CD4-positive, alpha-beta T cell treated with Interleukin-1 beta for 1 hour (primary cell): ENCODE data around the gene BCL2L13.
A peak's percentile ranks its signal among the peaks of the same experiment; 100 is the strongest.

Source experiments
- DNase-seq, 2 donors: peaks; one replicate each; pipeline ENCODE4 v3.0.0-alpha.2; 2020 to 2022

BCL2L13 gene, protein sequence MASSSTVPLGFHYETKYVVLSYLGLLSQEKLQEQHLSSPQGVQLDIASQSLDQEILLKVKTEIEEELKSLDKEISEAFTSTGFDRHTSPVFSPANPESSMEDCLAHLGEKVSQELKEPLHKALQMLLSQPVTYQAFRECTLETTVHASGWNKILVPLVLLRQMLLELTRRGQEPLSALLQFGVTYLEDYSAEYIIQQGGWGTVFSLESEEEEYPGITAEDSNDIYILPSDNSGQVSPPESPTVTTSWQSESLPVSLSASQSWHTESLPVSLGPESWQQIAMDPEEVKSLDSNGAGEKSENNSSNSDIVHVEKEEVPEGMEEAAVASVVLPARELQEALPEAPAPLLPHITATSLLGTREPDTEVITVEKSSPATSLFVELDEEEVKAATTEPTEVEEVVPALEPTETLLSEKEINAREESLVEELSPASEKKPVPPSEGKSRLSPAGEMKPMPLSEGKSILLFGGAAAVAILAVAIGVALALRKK

DNA sequence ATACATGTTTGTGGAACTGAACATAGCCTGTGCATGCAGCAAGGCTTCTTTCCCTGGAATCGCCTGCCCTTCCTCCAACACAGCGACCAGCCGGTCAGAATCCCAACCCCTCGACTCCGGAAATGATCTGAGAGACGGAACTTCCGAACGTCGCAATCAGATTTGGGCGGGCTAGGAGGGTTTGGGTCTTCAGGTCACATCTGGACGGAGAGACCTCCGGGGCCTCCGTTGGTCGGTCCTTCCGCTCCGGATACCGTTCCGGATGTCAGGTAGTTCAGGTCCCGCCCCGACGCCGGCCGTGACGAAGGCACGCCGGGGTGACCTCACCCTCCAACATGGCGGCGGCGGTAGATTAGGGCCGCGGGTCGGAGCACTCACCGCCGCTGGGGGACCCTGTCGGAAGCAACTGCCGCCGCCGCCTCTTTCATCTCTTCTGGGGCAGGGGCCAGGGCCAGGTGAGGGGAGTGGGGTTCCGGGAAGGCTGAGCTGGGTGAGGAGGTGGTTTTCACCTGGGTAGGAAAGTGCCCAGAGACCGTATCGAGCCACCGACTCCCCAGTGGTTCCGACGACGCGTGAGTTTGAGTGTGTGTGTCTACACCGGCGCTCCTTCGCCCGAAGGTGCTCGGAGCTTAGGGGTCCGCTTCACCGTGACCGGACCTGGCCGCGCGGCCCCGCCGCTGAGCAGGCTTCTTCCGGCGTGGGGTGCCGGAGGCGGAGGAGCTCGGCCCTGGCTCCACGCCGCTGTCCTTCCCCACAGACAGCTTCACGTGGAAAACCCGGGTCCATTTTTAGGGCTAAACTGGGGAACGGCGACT lies at the start of gene BCL2L13:
Gene BCL2L13 (plus strand): TSS at position 326 of the 815 bp plus-strand sequence. CDS start 16,955 bp downstream, outside the sequence.
- DNase-seq, result peak; percentile 91

- no peak for DNase-seq
These were observed 48.7 kb upstream of the BCL2L13 start for GRCh38 chr22:17589810-17590375.

GRCh38 chr22:17590586-17590985 lies 48.0 kb upstream of the BCL2L13 start:
- DNase-seq, result no peak

- no peak for DNase-seq
These were observed 46.4 kb upstream of the BCL2L13 start for GRCh38 chr22:17592201-17592600.

DNA sequence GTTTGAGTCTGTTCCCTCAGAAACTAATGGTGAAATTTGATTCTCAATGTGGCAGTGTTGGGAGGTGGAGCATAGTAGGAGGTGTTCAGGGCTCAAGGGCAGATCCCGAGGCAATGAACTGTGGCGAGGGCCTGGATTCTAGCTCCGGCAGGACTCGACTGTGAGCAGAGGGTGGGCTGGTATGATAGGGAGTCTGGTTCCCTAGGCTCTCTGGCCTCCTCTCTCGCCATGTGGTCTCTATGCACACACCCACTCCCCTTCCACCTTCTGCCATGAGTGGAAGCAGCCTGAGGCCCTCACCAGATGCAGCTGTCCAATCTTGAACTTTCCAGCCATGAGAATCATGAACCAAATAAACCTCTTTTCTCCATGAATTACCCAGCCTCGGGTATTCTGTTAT lies 42.3 kb upstream of the BCL2L13 start:
- no peak for DNase-seq

DNA sequence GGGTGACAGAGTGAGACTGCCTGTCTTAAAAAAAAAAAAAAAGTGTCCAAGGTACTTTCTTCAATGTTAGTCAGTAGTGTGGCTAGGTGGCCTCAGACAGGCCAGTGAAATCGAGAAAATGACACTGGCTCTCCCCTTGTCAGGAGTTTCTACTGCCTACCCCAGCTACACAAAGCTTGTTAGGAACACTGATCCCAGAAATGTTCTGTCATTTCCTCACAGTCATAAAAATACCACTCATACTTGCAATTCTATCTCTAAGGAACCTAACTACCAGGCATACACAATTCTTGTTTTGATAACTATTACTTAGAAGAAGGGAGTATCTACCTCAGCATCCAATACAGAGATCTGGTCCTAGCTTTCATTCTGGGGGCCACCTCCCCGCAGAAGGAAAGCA lies 41.3 kb upstream of the BCL2L13 start:
- no peak for DNase-seq

GRCh38 chr22:17598318-17598717 lies 40.2 kb upstream of the BCL2L13 start:
- DNase-seq, result no peak

- DNase-seq, result no peak
These were observed 37.5 kb upstream of the BCL2L13 start for GRCh38 chr22:17601031-17601430.

GRCh38 chr22:17603668-17604067 lies 34.9 kb upstream of the BCL2L13 start:
- no peak for DNase-seq

DNA sequence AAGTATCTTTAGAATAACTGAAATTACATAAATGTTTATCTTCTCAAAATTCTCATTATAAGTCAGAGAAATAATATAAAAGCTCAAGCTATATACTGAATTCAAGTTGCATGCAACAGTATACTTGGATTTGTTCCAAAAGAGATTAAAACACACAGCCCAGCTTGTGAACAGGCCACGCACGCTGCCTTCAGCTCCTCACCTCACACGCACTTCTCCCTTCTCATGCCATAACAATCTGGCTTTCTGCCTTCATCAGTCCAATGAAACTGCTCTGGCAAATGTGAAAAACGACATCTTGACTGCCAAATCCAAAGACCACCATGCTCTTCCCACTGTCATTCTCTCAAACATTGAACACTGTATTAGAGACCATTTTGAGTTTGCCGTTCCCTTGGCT lies 32.1 kb upstream of the BCL2L13 start:
- DNase-seq, result no peak

GRCh38 chr22:17607891-17608521 lies 30.6 kb upstream of the BCL2L13 start:
- no peak for DNase-seq

DNA sequence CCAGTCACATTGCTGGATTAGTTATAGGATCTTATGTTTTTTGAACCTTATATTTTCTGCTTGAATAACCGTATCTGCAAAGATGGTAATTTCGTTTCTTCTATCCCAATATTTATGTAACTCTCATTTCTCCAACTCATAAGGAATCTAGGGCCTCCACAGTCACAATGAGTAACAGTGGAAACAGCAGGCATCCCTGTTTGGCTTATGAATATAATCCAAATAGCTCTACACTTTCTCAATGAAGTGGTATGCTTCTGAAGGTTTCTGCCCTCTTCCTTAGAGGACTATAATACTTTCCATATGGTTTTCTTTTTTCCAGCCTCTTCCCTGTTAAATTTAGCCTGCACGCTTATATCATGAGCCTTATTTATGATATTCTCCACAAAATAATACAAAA lies 26.5 kb upstream of the BCL2L13 start:
- no peak for DNase-seq

DNA sequence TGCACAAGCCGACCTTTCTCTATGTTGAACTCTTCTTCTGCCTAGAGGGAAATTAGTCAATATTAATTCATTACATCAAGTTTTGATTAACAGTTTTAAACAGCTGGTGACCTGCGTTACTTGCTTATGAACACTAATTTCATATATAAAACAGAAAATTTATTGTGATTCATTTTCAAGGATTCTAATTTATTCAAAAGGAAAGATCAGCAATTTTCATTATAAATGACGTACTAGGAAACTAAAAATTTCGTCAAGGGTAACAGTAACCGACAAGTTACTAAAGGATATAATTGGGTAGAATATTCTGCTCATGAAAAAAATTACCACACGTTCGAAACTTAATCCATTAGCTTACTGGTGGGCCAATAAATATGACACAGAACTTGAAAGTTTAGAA lies 25.3 kb upstream of the BCL2L13 start:
- DNase-seq, result no peak

DNA sequence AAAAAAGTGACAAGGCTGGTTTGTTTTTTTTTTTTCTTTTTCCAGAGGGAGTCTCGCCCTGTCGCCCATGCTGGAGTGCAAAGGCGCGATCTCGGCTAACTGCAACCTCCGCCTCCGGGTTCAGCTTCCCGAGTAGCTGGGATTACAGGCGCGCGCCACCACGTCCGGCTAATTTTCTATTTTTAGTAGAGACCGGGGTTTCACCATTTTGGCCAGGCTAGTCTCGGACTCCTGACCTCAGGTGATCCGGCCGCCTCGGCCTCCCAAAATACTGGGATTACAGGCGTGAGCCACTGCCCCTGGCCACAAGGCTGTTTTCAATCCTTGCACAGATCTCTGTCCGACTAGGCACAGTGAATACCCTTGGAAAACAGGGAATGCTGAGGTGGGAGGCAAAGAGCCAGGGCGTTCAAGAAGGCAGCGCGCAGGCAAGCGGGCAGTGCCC lies 10.6 kb upstream of the BCL2L13 start:
- no peak for DNase-seq

GRCh38 chr22:17628406-17629172 lies 10.0 kb upstream of the BCL2L13 start, which contains the start of gene ATP6V1E1:
TSS of gene ATP6V1E1 (minus strand) at chr22:17628749. CDS start at chr22:17628635, 114 bp downstream.
- DNase-seq, result peak; percentile 96 to 97

- no peak for DNase-seq
These were observed 9.4 kb upstream of the BCL2L13 start for GRCh38 chr22:17629173-17629489.

- DNase-seq, result no peak
These were observed 8.9 kb upstream of the BCL2L13 start for GRCh38 chr22:17629641-17630040.

DNA sequence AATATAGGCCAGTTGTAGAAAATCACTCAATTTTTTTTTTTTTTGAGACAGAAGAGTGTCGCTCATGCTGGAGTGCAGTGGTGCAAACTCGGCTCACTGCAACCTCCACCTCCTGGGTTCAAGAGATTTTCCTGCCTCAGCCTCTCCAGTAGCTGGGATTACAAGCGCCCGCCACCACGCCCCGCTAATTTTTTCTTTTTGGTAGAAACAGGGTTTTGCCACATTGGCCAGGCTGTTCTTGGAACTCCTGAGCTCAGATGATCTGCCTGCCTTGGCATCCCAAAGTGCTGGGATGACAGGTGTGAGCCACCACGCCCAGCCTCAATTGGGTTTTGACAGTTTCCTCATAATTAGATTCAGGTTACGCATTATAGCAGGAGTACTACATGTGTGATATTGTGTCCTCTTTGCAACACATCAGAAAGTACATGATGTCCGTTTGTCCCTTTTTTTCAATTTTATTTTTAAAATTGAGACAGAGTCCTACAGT lies 7.4 kb upstream of the BCL2L13 start:
- DNase-seq, result no peak

DNA sequence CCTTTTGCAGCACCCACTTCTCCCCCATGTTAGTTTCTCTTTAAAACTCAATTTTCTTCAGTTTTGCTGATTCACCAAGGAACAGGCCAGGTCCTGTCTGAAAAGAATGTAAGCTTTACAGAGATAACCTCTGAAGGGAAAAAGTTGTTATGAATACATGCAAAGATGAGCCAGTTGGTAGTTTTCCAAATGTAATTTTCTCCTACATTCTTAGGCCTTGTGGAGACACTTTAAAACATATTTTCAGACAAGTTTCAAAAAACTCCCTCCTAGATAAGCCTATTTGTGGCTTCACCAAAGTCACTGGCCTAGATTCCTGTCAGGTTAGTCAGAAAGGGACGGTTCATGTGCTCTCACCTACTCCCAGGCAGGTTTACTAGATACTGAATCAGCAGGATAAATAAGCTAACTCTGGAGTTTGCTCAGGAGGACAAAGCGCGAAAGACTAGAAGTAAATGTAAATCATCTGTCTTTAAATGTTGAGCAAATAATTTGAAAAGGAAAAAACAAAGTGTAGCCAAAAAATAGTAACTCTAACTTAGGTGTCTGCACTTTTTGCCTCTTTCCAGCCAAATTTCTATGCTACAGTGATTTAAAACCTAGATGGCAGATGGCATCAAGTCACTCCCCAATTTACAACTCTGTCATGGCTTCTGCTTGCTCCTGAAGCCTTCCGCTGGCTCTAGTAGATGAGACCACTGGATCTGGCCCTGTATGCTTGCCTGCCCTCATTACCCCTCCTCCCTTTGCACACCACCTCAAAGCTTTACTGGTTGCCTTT lies 5.2 kb upstream of the BCL2L13 start:
- no peak for DNase-seq

- no peak for DNase-seq
These were observed 4.6 kb upstream of the BCL2L13 start for GRCh38 chr22:17633998-17634323.

DNA sequence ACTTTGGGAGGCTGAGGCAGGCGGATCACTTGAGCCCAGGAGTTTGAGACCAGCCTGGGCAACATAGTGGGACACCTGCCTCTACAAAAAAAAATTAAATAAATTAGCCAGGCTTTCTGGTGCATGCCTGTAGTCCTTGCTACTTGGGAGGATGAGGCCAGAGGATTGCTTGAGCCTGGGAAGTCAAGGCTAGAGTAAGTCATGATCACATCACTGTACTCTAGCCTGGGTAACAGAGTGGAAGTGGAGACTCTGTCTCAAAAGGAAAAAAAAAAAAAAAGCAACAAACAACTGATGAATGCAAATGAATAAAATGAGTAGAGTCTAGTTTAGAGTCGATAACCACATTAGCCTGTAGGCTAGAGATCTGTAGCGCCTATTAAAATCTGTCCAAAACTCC lies 3.9 kb upstream of the BCL2L13 start:
- DNase-seq, result no peak
